SK-MEL-5 (cell line): ENCODE data around the gene FAM174A. TPM values are rescaled to one million over a fixed set of nuclear protein-coding genes. Genes with fewer than 3 reads are reported as not detected.
A peak's percentile ranks its signal among the peaks of the same experiment; 100 is the strongest.

Experiments
- DNase-seq: peaks from one replicate; pipeline ENCODE4 v3.0.0-alpha.2; 2016; ENCODE audit warnings: low read depth, low spot score
- in situ Hi-C: cut with HindIII; loops from 2 replicates; pipeline ENCODE4 v1.10.0; 2016; ENCODE audit warnings: low sequenced_read_pairs, high pct_unique_total_duplicates, low pct_unique_long_range_greater_than_20kb
- total RNA-seq: library from RNA; depleted of rRNA; stranded (reverse); fragments of >200 nt; shearing (Covaris generic); gene quantifications from 2 replicates; pipeline ENCODE4 v1.2.3, GENCODE V29; 2014

Gene FAM174A
- total RNA-seq, 1 experiment from 2014 or later = 22.8 TPM

DNA sequence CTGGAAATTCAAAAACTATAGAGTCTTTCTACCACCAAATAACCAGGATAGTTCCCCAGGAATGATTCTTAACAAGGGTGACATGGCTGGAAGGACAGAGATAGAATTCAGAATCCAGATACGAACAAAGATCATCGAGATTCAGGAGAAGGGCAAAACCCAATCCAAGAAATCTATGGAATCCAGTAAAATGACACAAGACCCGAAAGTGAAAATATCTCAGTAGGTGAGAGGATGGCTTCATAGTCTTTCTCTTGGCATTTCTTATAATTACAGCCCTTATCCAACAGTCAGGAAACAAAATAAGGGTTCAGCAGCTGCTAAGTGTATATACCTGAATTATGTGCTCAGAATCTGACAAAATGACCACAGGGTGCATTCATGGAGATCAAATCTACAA is 81.8 kb downstream of the FAM174A start:
- DNase-seq = no peak
- in situ Hi-C loops = no loop called here

DNA sequence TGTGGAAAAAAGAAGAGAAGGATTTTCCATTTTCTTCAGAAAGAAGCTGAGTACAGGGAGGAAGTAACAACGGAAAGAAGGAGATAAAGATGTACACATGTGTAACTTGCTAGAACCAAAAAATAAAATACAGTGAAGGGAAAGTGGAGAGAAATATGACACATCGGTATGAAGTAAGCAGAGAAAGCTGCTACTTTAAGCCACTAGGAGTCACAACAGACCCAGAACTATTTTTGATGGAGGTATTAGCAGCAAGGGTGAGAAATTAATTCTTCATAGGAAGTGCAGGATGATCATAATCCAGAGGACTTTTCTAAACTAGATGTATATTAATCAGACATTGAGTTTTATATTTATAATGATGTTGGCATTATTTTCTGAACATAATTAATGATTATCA is 88.5 kb downstream of the FAM174A start:
- DNase-seq = peak; percentile 55
- in situ Hi-C loops = no loop called here

DNA sequence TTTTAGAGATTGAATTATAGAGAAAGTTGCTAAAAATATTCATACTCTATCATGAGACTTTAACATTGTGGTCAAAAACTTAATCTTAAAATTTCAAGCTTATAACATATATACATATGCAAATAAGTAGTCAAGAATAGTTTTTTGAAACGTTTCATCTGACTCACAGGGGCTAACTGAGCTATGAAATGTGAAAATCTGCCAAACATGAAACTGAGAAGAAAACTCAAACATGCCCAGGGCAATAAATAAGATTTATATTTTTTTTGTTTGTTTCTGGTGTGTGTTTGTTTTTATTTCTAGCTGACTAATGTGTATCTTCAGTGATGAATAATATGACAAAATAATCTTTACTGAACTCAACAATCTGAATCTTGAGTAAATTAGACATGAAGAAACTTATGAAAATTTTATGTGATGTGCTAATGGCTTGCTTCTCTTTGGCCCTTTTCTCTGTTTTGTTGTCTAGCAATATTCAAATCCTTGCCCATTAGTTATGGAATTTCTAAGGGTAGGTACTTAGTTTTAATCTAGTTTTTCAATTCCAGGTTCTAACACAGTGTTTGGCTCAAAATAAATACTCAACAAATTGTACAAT is 99.9 kb downstream of the FAM174A start:
- in situ Hi-C loops = no loop called here

More for the DNA sequence above, 99.9 kb downstream of the FAM174A start:
- no peak for DNase-seq
